Thymus (tissue), 11 donors: ENCODE measurements around the gene COL28A1. TPM values are rescaled to one million over a fixed set of nuclear protein-coding genes. Genes with fewer than 3 reads are reported as not detected.

Experiments
- DNase-seq, 9 donors: peaks; one replicate each; pipeline ENCODE4 v3.0.0-alpha.2; 2013; ENCODE audit warnings: low spot score in 9 of 9, low read depth in 6 of 9, missing footprints in 1 of 9
- H3K27ac ChIP-seq, 2 donors: one replicate each; pipeline ENCODE4 v1.5.1; 2013; ENCODE audit warnings: control low read depth in 1 of 2, low read depth in 1 of 2, low read length in 1 of 2, mild to moderate bottlenecking in 1 of 2, moderate library complexity in 1 of 2
- H3K27me3 ChIP-seq, 2 donors: one replicate each; pipeline ENCODE4 v1.5.1; 2013; ENCODE audit warnings: low read length in 1 of 2; ENCODE audit not compliant: control insufficient read depth in 2 of 2, insufficient read depth in 1 of 2
- H3K36me3 ChIP-seq, 2 donors: one replicate each; pipeline ENCODE4 v1.5.1; 2013; ENCODE audit warnings: low read length in 1 of 2, mild to moderate bottlenecking in 1 of 2, moderate library complexity in 1 of 2; ENCODE audit not compliant: control insufficient read depth in 2 of 2, insufficient read depth in 2 of 2
- H3K4me1 ChIP-seq, 2 donors: one replicate each; pipeline ENCODE4 v1.5.1; 2013; ENCODE audit warnings: low read length in 2 of 2; ENCODE audit not compliant: control insufficient read depth in 2 of 2, insufficient read depth in 2 of 2
- H3K4me3 ChIP-seq, 2 donors: one replicate each; pipeline ENCODE4 v1.5.1; 2013; ENCODE audit warnings: low read length in 2 of 2, control low read depth in 1 of 2, mild to moderate bottlenecking in 1 of 2
- H3K9me3 ChIP-seq, 2 donors: one replicate each; pipeline ENCODE4 v1.5.1; 2013; ENCODE audit warnings: low read length in 1 of 2, mild to moderate bottlenecking in 1 of 2; ENCODE audit not compliant: control insufficient read depth in 2 of 2, insufficient read depth in 1 of 2
- WGBS: extraction: QIAGEN DNeasy Blood & Tissue Kit; methylation state at CpG from one replicate; pipeline ENCODE4 v1.1.7; 2013; 5-methylcytosine and 5-hydroxymethylcytosine counted together
- polyA plus RNA-seq: library from polyadenylated mRNA; stranded (reverse); fragments of 200-250 nt; gene quantifications from one replicate; pipeline ENCODE4 v1.2.3, GENCODE V29; 2013
- total RNA-seq: library from RNA; stranded (reverse); fragments of 120-200 nt; gene quantifications from one replicate; pipeline ENCODE4 v1.2.4, GENCODE V29; 2013
- donor health status: healthy.

Gene COL28A1
- total and polyA plus RNA-seq, 2 donors: 0.24 to 0.71 TPM

DNA sequence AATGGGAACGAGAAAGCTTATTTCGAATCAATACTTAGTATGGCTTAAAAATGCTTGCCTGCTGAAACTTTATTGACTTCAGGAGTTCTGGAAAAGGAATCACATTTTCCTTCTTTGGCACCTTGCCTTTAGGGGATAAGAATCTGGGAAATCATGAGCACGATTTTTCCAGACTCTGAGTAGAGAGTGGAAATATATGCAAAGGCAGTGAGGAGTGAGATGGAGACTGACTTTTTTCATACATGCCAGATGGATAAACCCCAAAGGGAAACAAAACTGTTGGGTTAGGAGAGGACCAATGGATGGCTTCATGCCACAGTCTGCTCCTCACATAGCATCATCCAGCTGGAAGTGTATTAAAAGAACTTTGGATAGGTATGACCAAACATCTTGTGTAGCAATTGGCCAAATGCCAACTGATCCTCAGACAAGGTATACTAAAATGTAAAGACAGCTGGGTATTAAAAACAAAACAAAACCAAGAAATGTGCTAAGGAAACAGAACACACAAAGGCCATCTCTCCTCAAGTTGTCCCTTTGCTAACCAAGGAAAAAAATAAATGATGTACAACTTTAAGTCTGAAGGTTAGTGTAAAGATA is 1.7 kb downstream of the COL28A1 start:
- Histone ChIP-seq H3K36me3 (no peaks in the 10 kb centered on the region), H3K4me1 (no peaks in the 10 kb centered on the region), H3K4me3 (no peak overlapping the region), H3K27me3 (no peaks in the 10 kb centered on the region), H3K27ac (no peak overlapping the region), H3K9me3 (no peaks in the 10 kb centered on the region)
- 99% methylated on average over 3 of the region's 3 CpGs for WGBS
- no peak for DNase-seq

DNA sequence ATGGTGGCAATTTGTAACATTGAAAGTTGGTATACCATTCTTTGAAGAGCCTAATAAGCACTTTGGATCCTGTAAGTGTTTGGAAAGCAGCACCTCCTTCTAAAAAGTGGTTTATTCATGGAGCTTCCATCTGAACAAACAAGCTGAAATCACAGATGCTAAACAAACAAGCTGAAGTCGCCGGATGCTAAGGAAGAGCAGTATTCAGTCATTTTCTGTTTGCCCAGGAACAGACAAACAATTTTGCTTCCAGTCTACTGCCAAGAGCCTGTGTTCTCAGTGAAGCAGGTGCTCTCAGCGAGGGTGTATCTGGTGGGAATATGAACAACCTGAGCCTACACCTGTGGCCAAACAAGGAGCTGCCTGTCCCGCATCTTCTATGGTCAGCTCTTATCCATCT is 6.3 kb downstream of the COL28A1 start:
- no peak overlapping the region for H3K27ac ChIP-seq
- H3K4me1 ChIP-seq: no peaks in the 10 kb centered on the region
- DNase-seq: no peak
- H3K9me3 ChIP-seq: no peaks in the 10 kb centered on the region
- WGBS: 98% methylated on average over 4 of the region's 4 CpGs
- no peak overlapping the region for H3K4me3 ChIP-seq
- H3K27me3 ChIP-seq: no peaks in the 10 kb centered on the region
- H3K36me3 ChIP-seq: no peaks in the 10 kb centered on the region

DNA sequence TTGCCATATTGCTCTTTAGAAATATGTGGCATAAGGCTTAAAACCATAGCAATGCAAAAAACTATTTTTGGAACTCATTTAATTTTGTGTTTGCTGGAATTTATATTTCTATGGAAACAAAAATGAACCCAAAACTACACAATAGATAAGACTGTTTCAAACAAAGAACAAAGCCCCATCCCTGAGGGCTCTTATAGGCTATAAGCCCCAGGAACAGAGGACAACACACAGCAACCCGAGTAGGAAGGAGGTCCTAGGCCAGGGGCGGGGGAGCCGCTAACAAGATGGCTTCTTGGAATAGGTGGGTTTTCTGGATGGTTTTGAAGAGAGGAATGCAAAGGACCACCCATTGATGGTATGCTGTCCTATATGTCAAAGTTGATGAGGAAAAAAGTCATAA is 8.6 kb downstream of the COL28A1 start:
- H3K4me1 ChIP-seq: no peaks in the 10 kb centered on the region
- H3K36me3 ChIP-seq: no peaks in the 10 kb centered on the region
- H3K4me3 ChIP-seq: no peak overlapping the region
- WGBS: 98% methylated on average over 3 of the region's 3 CpGs
- no peaks in the 10 kb centered on the region for H3K9me3 ChIP-seq
- H3K27ac ChIP-seq: no peak overlapping the region
- no peak for DNase-seq
- no peaks in the 10 kb centered on the region for H3K27me3 ChIP-seq

DNA sequence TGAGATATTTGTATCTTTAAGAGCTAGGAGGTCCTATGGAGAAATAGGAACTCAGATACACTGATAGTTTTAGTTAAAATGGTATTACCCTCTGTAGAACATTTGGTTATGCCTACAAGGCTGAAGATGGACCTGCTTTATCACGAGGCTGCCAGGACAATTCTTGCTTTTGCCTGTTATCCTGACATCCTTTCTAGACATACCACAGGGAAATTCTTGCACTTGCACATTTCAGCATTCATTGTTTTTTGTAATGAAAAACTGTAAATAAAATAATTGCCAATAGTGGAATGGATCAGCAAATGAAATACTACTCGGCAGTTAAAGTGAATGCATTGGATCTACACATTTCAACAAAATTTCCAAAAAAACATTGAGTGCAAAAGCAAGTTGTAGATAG is 9.7 kb downstream of the COL28A1 start:
- DNase-seq: no peak
- no peaks in the 10 kb centered on the region for H3K9me3 ChIP-seq
- no peaks in the 10 kb centered on the region for H3K27me3 ChIP-seq
- no peak overlapping the region for H3K27ac ChIP-seq
- no peaks in the 10 kb centered on the region for H3K4me1 ChIP-seq
- no peaks in the 10 kb centered on the region for H3K36me3 ChIP-seq
- H3K4me3 ChIP-seq: no peak overlapping the region
- 97% methylated on average over 2 of the region's 2 CpGs for WGBS

DNA sequence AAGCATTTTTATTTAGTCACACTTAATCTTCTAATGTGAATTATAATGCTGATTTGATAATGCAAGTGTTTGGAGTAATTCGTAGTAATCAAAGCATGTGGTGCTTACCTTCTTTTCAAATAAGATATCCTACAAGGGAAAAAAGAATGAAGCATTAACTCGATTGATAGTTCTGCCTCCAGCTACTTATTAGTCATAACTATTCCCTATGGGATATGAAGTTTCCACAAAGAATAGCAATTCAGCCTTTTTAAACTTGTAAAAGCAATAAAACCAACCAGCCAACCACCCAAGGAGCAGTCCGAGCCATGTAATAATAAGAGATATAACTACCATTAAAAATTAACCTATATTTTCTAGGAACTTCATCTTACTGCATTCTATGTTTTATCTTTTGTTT is 11.6 kb downstream of the COL28A1 start:
- DNase-seq: no peak
- Histone ChIP-seq H3K36me3 (no peaks in the 10 kb centered on the region), H3K9me3 (no peaks in the 10 kb centered on the region), H3K27me3 (no peaks in the 10 kb centered on the region), H3K4me3 (no peak overlapping the region), H3K27ac (no peak overlapping the region), H3K4me1 (no peaks in the 10 kb centered on the region)
- WGBS: 96% methylated on average over 3 of the region's 3 CpGs

DNA sequence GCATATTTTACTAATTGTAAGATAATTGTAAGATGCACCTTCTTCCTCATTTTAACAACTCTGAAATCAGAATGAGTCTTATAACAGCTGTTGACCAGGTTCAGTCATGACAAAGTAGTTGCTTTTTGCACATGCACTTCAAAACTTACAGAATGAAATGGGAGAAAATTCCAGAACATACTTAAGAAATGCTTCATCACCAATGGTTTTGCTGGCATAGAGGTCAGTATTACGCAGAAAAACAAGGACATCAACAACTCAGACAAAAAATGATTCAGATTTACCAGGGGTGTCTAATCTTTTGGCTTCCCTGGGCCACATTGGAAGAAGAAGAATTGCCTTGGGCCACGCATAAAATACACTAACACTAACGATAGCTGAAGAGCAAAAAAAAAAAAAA is 13.3 kb downstream of the COL28A1 start:
- WGBS: 99% methylated on average over 3 of the region's 3 CpGs
- H3K4me1 ChIP-seq: no peaks in the 10 kb centered on the region
- no peaks in the 10 kb centered on the region for H3K27me3 ChIP-seq
- H3K4me3 ChIP-seq: no peak overlapping the region
- no peak for DNase-seq
- no peaks in the 10 kb centered on the region for H3K9me3 ChIP-seq
- no peak overlapping the region for H3K27ac ChIP-seq
- H3K36me3 ChIP-seq: no peaks in the 10 kb centered on the region

DNA sequence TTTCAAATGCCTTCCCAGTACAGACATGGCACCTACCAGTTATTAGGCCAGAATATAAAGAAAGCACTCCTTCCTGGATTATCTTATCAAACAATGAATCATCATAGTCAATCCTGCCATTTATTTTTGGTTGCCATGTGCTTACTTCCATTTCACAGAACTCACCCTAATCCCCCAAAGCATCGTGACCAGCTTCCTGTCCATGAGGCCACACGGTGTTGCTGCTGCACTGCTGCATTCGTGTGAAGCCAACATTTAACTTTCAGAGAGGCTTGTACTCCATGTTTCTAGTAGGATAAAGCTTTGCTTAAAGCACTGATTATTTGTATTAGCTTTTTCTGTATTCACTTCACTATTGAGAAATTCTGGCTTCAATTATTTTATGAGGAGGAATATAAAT is 14.4 kb downstream of the COL28A1 start:
- no peaks in the 10 kb centered on the region for H3K36me3 ChIP-seq
- no peaks in the 10 kb centered on the region for H3K9me3 ChIP-seq
- H3K4me3 ChIP-seq: no peak overlapping the region
- 52% methylated on average over 3 of the region's 3 CpGs for WGBS
- H3K27ac ChIP-seq: no peak overlapping the region
- no peaks in the 10 kb centered on the region for H3K27me3 ChIP-seq
- DNase-seq: peak in 1 of 9 donors; percentile 11
- no peaks in the 10 kb centered on the region for H3K4me1 ChIP-seq

DNA sequence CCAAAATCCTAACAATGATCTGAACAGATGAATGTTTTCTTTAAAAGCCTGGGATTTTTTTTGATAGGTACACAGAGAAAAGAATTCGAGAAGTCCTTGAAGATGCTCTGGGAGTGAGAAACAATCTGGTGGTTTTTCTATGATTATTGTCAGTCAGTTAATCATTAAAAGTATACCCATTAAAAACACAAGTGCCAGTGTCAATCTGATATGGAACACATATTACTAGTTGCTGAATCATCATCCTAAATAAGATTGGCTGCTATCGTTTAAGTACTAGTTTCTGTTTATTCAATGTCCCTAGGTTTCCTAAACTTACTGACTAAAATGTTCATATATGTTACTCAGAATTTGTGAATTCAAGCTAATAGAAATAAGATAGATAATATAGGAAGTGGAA is 16.1 kb downstream of the COL28A1 start:
- Histone ChIP-seq H3K4me3 (no peak overlapping the region), H3K27me3 (no peaks in the 10 kb centered on the region), H3K9me3 (no peaks in the 10 kb centered on the region), H3K27ac (no peak overlapping the region), H3K36me3 (no peaks in the 10 kb centered on the region), H3K4me1 (no peaks in the 10 kb centered on the region)
- DNase-seq: no peak
- WGBS: 93% methylated on average over 2 of the region's 2 CpGs

DNA sequence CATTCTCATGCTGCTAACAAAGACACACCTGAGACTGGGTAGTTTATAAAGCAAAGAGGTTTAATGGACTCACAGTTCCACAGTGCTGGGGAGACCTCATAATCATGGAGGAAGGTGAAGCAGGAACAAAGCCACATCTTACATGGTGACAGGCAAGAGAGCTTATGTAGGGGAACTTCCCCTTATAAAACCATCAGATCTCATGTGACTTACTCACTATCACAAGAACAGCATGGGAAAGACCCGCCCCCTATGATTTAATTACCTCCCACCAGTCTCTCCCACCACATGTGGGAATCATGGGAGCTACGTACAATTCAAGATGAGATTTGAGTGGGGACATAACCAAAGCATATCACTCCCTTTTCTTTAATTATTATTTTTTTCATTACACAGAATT is 16.6 kb downstream of the COL28A1 start:
- WGBS: 98% methylated on average over 2 of the region's 2 CpGs
- H3K4me1 ChIP-seq: no peaks in the 10 kb centered on the region
- no peak for DNase-seq
- no peak overlapping the region for H3K4me3 ChIP-seq
- H3K27ac ChIP-seq: no peak overlapping the region
- H3K36me3 ChIP-seq: no peaks in the 10 kb centered on the region
- no peaks in the 10 kb centered on the region for H3K27me3 ChIP-seq
- H3K9me3 ChIP-seq: no peaks in the 10 kb centered on the region

DNA sequence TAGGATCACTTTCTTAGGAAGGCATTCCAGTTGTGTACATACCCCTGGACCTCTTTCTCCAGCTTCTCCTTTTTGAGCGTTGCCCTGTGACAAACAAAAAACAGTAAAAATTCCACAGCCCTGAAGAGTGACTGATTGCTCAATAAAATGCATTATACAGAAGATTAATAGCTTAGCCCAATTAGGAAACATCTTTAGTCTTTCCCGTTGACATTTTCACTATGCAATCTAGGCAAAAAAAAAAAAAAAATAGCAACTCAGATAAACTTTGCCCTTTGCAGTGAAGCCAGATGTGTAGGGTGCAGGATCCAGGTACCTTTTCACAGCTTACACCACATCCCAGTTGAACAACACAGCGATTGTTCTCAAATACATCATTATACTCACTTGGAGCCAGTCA is 17.9 kb downstream of the COL28A1 start:
- no peak for DNase-seq
- H3K9me3 ChIP-seq: no peaks in the 10 kb centered on the region
- no peak overlapping the region for H3K27ac ChIP-seq
- H3K4me1 ChIP-seq: no peaks in the 10 kb centered on the region
- no peaks in the 10 kb centered on the region for H3K36me3 ChIP-seq
- H3K27me3 ChIP-seq: no peaks in the 10 kb centered on the region
- 90% methylated on average over 3 of the region's 3 CpGs for WGBS
- no peak overlapping the region for H3K4me3 ChIP-seq
